Peyer's patch (tissue), 4 donors: ENCODE results near the gene RBBP8. TPM values are rescaled to one million over a fixed set of nuclear protein-coding genes. Genes with fewer than 3 reads are reported as not detected.

Experiments used
- DNase-seq, 3 donors: peaks; one replicate each; pipeline ENCODE4 v3.0.0-alpha.2; 2017 to 2019
- H3K27ac ChIP-seq, 4 donors: fragments of 200-600 bp; sonication (generic); one replicate each; pipeline ENCODE4 v1.5.1; 2016 to 2019
- H3K27me3 ChIP-seq, 2 donors: fragments of 200-600 bp; sonication (generic); one replicate each; pipeline ENCODE4 v1.5.1; 2019
- H3K36me3 ChIP-seq, 3 donors: fragments of 200-600 bp; sonication (generic); one replicate each; pipeline ENCODE4 v1.5.1; 2016 to 2019
- H3K4me1 ChIP-seq, 4 donors: fragments of 200-600 bp; sonication (generic); one replicate each; pipeline ENCODE4 v1.5.1; 2016 to 2019
- H3K4me3 ChIP-seq, 4 donors: fragments of 200-600 bp; sonication (generic); 1 replicate in 3 of 4; 2 replicates in 1 of 4; pipeline ENCODE4 v1.5.1; 2016 to 2019; ENCODE audit warnings: mild to moderate bottlenecking in 1 of 4
- H3K9me3 ChIP-seq, 4 donors: fragments of 200-600 bp; sonication (generic); one replicate each; pipeline ENCODE4 v1.5.1; 2016 to 2019; ENCODE audit warnings: mild to moderate bottlenecking in 1 of 4
- CTCF ChIP-seq, 6 experiments: fragments of 450-650 bp in 4 of 6; fragments of 200-600 bp in 2 of 6; sonication (generic) in 1 of 6; IDR thresholded peaks; one replicate each; pipeline ENCODE4 v1.5.1; 2017 to 2019; ENCODE audit warnings: antibody characterized with exemption in 6 of 6, mild to moderate bottlenecking in 3 of 6, moderate library complexity in 1 of 6
- POLR2A ChIP-seq, 2 donors: fragments of 450-650 bp; IDR thresholded peaks; one replicate each; pipeline ENCODE4 v1.5.1; 2017; ENCODE audit warnings: antibody characterized with exemption in 2 of 2, mild to moderate bottlenecking in 2 of 2, moderate library complexity in 2 of 2
- total RNA-seq, 4 donors: library from RNA; depleted of rRNA; stranded (reverse); fragments of >200 nt; gene quantifications; one replicate each; pipeline ENCODE4 v1.1.0, GENCODE V29; 2016

The RBBP8 gene
- total RNA-seq, 4 donors from 2014 or later, result 45.4 to 74.1 (median 52.7) TPM

- TF ChIP-seq CTCF (IDR thresholded peaks at IDR 0.05), result no peak
- no peak for TF ChIP-seq POLR2A (IDR thresholded peaks at IDR 0.05)
Observed at GRCh38 chr18:23043803-23044376, 110.8 kb downstream of the RBBP8 start.

GRCh38 chr18:23049698-23050373, 116.7 kb downstream of the RBBP8 start:
- H3K27ac ChIP-seq, result peak overlapping the region in 1 of 4 donors; percentile 13
- H3K36me3 ChIP-seq, result no peaks in the 10 kb centered on the region
- no peaks in the 10 kb centered on the region for H3K27me3 ChIP-seq
- no peaks in the 10 kb centered on the region for H3K9me3 ChIP-seq
- peaks cover 0 to 9% (median 0%) of the 10 kb centered on the region in 4 donors for H3K4me1 ChIP-seq
- no peak for DNase-seq
- no peak overlapping the region for H3K4me3 ChIP-seq
- no peak for TF ChIP-seq POLR2A (IDR thresholded peaks at IDR 0.05)
- TF ChIP-seq CTCF (IDR thresholded peaks at IDR 0.05), result no peak

More at GRCh38 chr18:23043803-23044376, 110.8 kb downstream of the RBBP8 start:
- DNase-seq, result no peak
- no peaks in the 10 kb centered on the region for H3K27me3 ChIP-seq
- no peak overlapping the region for H3K4me3 ChIP-seq
- H3K36me3 ChIP-seq, result no peaks in the 10 kb centered on the region
- no peak overlapping the region for H3K27ac ChIP-seq
- H3K9me3 ChIP-seq, result no peaks in the 10 kb centered on the region
- no peaks in the 10 kb centered on the region for H3K4me1 ChIP-seq

GRCh38 chr18:23053776-23054457, 120.8 kb downstream of the RBBP8 start:
- Histone ChIP-seq H3K4me3 (no peak overlapping the region), H3K9me3 (no peaks in the 10 kb centered on the region), H3K4me1 (peaks cover 0 to 9% (median 0%) of the 10 kb centered on the region in 4 donors), H3K27ac (no peak overlapping the region), H3K36me3 (no peaks in the 10 kb centered on the region), H3K27me3 (no peaks in the 10 kb centered on the region)
- no peak for DNase-seq
- TF ChIP-seq CTCF (IDR thresholded peaks at IDR 0.05), result no peak
- no peak for TF ChIP-seq POLR2A (IDR thresholded peaks at IDR 0.05)

GRCh38 chr18:23054553-23054952, 121.4 kb downstream of the RBBP8 start:
- Histone ChIP-seq H3K9me3 (no peaks in the 10 kb centered on the region), H3K27ac (no peak overlapping the region), H3K4me1 (peaks cover 0 to 9% (median 0%) of the 10 kb centered on the region in 4 donors), H3K4me3 (no peak overlapping the region), H3K36me3 (no peaks in the 10 kb centered on the region), H3K27me3 (no peaks in the 10 kb centered on the region)
- DNase-seq, result no peak
- no peak for TF ChIP-seq POLR2A (IDR thresholded peaks at IDR 0.05)
- TF ChIP-seq CTCF (IDR thresholded peaks at IDR 0.05), result no peak

- Histone ChIP-seq H3K4me1 (peaks cover 0 to 9% (median 0%) of the 10 kb centered on the region in 4 donors), H3K9me3 (no peaks in the 10 kb centered on the region), H3K4me3 (no peak overlapping the region), H3K36me3 (no peaks in the 10 kb centered on the region), H3K27ac (no peak overlapping the region), H3K27me3 (no peaks in the 10 kb centered on the region)
- no peak for TF ChIP-seq CTCF (IDR thresholded peaks at IDR 0.05)
- no peak for TF ChIP-seq POLR2A (IDR thresholded peaks at IDR 0.05)
- DNase-seq, result no peak
Observed at GRCh38 chr18:23056315-23056714, 123.2 kb downstream of the RBBP8 start.
